GM19025 (cell line): ENCODE results near the gene GALM.
"Not testable (repeated sequence)": the region's sequence is repeated elsewhere in the genome, so short reads cannot be mapped to it uniquely, and the experiment has no call there.

Source experiments
- ATAC-seq: cut with Tn5 transposase; IDR thresholded peaks from one replicate; pipeline ENCODE4 v1.9.1; 2021; ENCODE audit warnings: mild to moderate bottlenecking, low read depth, moderate library complexity; ENCODE audit not compliant: unreplicated experiment

The GALM gene

GRCh38 chr2:38676681-38677080 is 10.8 kb downstream of the GALM start:
- no peak for ATAC-seq

- ATAC-seq, result not testable (repeated sequence)
These were observed 15.0 kb downstream of the GALM start for GRCh38 chr2:38680868-38681267.

- ATAC-seq, result no peak
These were observed 16.2 kb downstream of the GALM start for GRCh38 chr2:38682008-38682575.

- ATAC-seq, result not testable (repeated sequence)
These were observed 16.7 kb downstream of the GALM start for GRCh38 chr2:38682620-38683019.

- ATAC-seq, result no peak
These were observed 17.9 kb downstream of the GALM start for GRCh38 chr2:38683766-38684165.

- no peak for ATAC-seq
These were observed 19.3 kb downstream of the GALM start for GRCh38 chr2:38685116-38685735.

GRCh38 chr2:38690499-38691420 is 24.8 kb downstream of the GALM start:
- ATAC-seq, result no peak

GRCh38 chr2:38691994-38692393 is 26.1 kb downstream of the GALM start:
- ATAC-seq, result no peak

- no peak for ATAC-seq
These were observed 26.9 kb downstream of the GALM start for GRCh38 chr2:38692636-38693318.

- ATAC-seq, result no peak
These were observed 31.4 kb downstream of the GALM start for GRCh38 chr2:38697116-38697840.

- no peak for ATAC-seq
These were observed 32.6 kb downstream of the GALM start for GRCh38 chr2:38698467-38699003.

- ATAC-seq, result no peak
These were observed 34.3 kb downstream of the GALM start for GRCh38 chr2:38700113-38700785.

- no peak for ATAC-seq
These were observed 35.1 kb downstream of the GALM start for GRCh38 chr2:38700881-38701458.

- no peak for ATAC-seq
These were observed 35.6 kb downstream of the GALM start for GRCh38 chr2:38701542-38701941.

- no peak for ATAC-seq
These were observed 36.5 kb downstream of the GALM start for GRCh38 chr2:38702413-38702812.

GRCh38 chr2:38703336-38703735 is 37.4 kb downstream of the GALM start:
- ATAC-seq, result not testable (repeated sequence)

- no peak for ATAC-seq
These were observed 38.8 kb downstream of the GALM start for GRCh38 chr2:38704664-38705063.

- ATAC-seq, result no peak
These were observed 41.0 kb downstream of the GALM start for GRCh38 chr2:38706846-38707345.

GRCh38 chr2:38708491-38708890 is 42.6 kb downstream of the GALM start:
- ATAC-seq, result not testable (repeated sequence)
